Frontal cortex (tissue), 4 donors: ENCODE results near the gene IL33. TPM values are rescaled to one million over a fixed set of nuclear protein-coding genes. Genes with fewer than 3 reads are reported as not detected.

ENCODE experiments used
- DNase-seq, 2 donors: peaks; one replicate each; pipeline ENCODE4 v3.0.0; 2012; ENCODE audit warnings: low spot score in 2 of 2
- FAIRE-seq: peaks from 2 replicates; lab custom pipeline; 2012; peaks lifted over from hg19 to GRCh38; lab: Jason Lieb, UNC
- total RNA-seq: library from RNA; depleted of rRNA; stranded (reverse); fragments of >200 nt; gene quantifications from one replicate; pipeline ENCODE4 v1.2.3, GENCODE V29; 2014
- donor health status: control.
- donor health status: control.
- donor health status: control.

IL33 gene
- total RNA-seq, 1 donor from 2014 or later: 8.6 TPM

GRCh38 chr9:6271508-6272228 lies 56.1 kb downstream of the IL33 start:
- DNase-seq (no peak), FAIRE-seq (no peak)

- no peak for DNase-seq
- FAIRE-seq: no peak
Measured at GRCh38 chr9:6272229-6272598, 56.6 kb downstream of the IL33 start.

DNA sequence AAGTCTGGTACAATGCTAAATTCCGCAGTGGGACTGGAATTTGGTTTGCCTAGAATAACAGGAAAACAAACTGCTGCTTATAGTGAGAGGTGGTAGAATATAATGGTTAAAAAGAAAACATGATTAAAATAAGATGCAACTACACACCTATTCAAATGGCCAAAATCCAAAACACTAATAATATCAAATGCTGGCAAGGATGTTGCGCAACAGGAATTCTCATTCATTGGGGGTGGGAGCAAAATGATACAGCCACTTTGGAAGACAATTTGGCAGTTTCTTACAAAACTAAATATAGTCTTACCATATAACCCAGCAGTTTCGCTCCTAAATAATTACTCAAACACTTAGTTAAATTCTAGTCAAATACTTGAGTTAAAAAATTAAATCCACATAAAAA lies 61.8 kb downstream of the IL33 start:
- FAIRE-seq (no peak), DNase-seq (no peak)

DNA sequence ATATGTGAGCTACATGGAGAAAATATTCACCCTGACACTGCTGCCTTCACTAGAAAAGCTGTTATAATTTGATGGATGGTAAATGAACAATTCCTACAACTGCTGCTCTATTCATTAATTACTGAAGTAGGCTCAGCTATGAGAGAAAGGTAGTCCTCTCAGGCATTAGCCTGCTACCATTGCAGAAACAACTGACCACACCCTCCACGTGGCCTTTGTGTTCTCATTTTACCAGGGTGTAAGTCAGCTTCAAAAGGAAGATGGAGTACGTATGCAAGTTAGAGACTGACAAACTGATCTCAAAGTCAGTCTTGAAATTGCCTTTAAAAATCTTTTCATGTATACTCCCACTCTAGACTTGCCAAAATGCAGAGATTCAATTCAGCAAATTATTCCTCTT lies 86.3 kb downstream of the IL33 start:
- DNase-seq: no peak
- FAIRE-seq: no peak

- DNase-seq (no peak), FAIRE-seq (no peak)
Measured at GRCh38 chr9:6302417-6302816, 86.8 kb downstream of the IL33 start.

DNA sequence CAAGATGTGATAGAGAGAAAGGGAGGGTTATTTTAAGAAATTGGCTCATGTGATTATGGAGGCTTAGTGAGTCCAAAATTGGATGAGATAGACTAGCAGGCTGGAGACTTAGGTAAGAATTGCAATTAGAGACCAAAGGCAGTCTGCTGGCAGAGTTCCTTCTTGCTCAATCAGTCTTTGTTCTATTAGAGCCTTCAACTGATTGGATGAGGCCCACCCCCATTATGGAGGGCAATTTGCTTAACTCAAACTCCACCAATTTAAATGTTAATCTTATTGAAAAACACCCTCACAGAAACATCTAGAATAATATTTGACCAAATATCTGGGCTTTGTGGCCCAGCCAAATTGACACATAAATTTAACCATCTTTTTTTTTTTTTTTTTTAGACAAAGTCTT lies 88.6 kb downstream of the IL33 start:
- no peak for DNase-seq
- FAIRE-seq: no peak

DNA sequence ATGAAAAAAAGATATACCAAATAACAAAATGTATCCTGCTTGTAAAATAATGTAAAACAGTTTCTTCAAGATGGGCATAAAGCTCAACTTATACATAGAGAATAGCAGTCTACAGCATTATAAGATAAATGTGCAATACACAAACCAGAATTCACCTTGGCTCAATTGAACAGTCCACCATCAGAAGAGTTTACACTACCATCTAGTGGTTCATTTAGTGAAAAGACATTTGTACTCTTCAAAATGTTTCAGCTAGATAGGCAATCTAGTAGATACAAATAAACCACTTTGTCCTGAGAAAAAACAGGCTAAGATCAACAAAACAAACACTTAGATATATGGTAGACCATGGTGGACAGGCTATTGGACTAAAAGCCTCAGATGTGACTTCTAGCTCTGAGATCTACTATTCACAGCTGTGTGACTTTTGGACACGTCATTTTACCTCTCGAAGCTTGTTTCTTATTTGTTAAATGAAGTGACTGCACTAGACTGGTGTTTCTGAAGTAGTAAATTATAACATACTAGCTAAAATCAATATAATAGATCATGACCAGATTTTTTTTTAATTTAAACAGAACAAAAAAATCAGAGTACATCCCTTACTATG lies 90.5 kb downstream of the IL33 start:
- DNase-seq (peak in 1 of 2 donors; percentile 29), FAIRE-seq (peak; percentile 94)

Other genes starting within 250 kb of the IL33 start
- 79.9 TPM for gene RANBP6, start 200.2 kb upstream of the IL33 start, total RNA-seq
- not detected for gene TPD52L3, start 112.6 kb downstream of the IL33 start, total RNA-seq
- 55.4 TPM for gene UHRF2, start 197.4 kb downstream of the IL33 start, total RNA-seq